HUES64 (cell line): ENCODE measurements around the gene KDM6B.

ENCODE experiments used
- H3K27ac ChIP-seq: 2 replicates; pipeline ENCODE4 v1.7.0; 2013; ENCODE audit warnings: low read depth, low read length, inconsistent platforms
- H3K27me3 ChIP-seq: 2 replicates; pipeline ENCODE4 v1.6.1; 2013; ENCODE audit warnings: mild to moderate bottlenecking, low read length; ENCODE audit not compliant: insufficient read depth
- H3K36me3 ChIP-seq: 2 replicates; pipeline ENCODE4 v1.6.1; 2013; ENCODE audit warnings: mild to moderate bottlenecking, low read length; ENCODE audit not compliant: insufficient read depth
- H3K4me1 ChIP-seq: 2 replicates; pipeline ENCODE4 v1.6.1; 2013; ENCODE audit warnings: mild to moderate bottlenecking, low read length, moderate library complexity; ENCODE audit not compliant: insufficient read depth
- H3K4me3 ChIP-seq: 2 replicates; pipeline ENCODE4 v1.5.1; 2013; ENCODE audit warnings: mild to moderate bottlenecking, low read length, moderate library complexity
- H3K9ac ChIP-seq: 2 replicates; pipeline ENCODE4 v1.6.1; 2013; ENCODE audit warnings: mild to moderate bottlenecking, low read depth, low read length
- H3K9me3 ChIP-seq: 2 replicates; pipeline ENCODE4 v1.6.1; 2013; ENCODE audit warnings: low read depth, low read length; ENCODE audit not compliant: insufficient read depth
- WGBS: fragments of 150-250, 120-280 bp; methylation state at CpG from one replicate; pipeline ENCODE4 v1.1.7; 2013; ENCODE audit warnings: missing lambda C conversion rate; 5-methylcytosine and 5-hydroxymethylcytosine counted together

KDM6B gene

GRCh38 chr17:7824021-7824924, 9.7 kb upstream of the KDM6B start:
- H3K27ac ChIP-seq = no peak overlapping the region
- WGBS = 90% methylated on average over 9 of the region's 9 CpGs

GRCh38 chr17:7825206-7825990, 8.6 kb upstream of the KDM6B start:
- Histone ChIP-seq H3K27ac (no peak overlapping the region), H3K9me3 (no peaks in the 10 kb centered on the region), H3K27me3 (peaks cover 27% of the 10 kb centered on the region), H3K4me1 (0 out of 2 replicates have a peak, but pooled peaks cover 3% of the 10 kb centered on the region), H3K4me3 (no peak overlapping the region), H3K9ac (no peak overlapping the region), H3K36me3 (no peaks in the 10 kb centered on the region)
- WGBS = 71% methylated on average over 12 of the region's 12 CpGs

More at GRCh38 chr17:7824021-7824924, 9.7 kb upstream of the KDM6B start:
- no peak overlapping the region for H3K9ac ChIP-seq
- H3K4me3 ChIP-seq = no peak overlapping the region
- H3K36me3 ChIP-seq = no peaks in the 10 kb centered on the region
- 0 out of 2 replicates have a peak, but pooled peaks cover 3% of the 10 kb centered on the region for H3K4me1 ChIP-seq
- no peaks in the 10 kb centered on the region for H3K9me3 ChIP-seq
- H3K27me3 ChIP-seq = peaks cover 20% of the 10 kb centered on the region

DNA sequence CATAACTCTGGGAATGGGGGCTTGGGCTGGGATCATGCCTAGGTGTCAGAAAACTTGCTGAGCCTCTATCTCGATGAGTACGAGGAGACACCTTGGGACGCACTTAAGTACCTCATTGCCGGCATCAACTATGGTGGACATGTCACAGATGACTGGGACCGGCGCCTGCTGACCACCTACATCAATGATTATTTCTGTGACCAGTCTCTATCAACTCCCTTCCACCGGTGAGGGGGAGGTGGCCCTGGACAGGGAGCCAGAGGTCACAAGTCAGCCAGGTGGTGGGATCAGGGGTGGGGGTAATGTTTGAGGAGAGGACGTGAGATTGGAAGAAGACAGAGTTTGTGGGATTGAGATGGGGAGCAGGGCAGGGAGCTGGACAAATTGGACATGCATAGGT, 3.4 kb upstream of the KDM6B start:
- H3K27me3 ChIP-seq = peaks cover 40% of the 10 kb centered on the region
- H3K4me3 ChIP-seq = no peak overlapping the region
- 90% methylated on average over 8 of the region's 8 CpGs for WGBS
- H3K27ac ChIP-seq = no peak overlapping the region
- no peaks in the 10 kb centered on the region for H3K36me3 ChIP-seq
- no peak overlapping the region for H3K9ac ChIP-seq
- H3K4me1 ChIP-seq = peaks cover 5% of the 10 kb centered on the region; the same call in 1 of the 2 replicates
- no peaks in the 10 kb centered on the region for H3K9me3 ChIP-seq

DNA sequence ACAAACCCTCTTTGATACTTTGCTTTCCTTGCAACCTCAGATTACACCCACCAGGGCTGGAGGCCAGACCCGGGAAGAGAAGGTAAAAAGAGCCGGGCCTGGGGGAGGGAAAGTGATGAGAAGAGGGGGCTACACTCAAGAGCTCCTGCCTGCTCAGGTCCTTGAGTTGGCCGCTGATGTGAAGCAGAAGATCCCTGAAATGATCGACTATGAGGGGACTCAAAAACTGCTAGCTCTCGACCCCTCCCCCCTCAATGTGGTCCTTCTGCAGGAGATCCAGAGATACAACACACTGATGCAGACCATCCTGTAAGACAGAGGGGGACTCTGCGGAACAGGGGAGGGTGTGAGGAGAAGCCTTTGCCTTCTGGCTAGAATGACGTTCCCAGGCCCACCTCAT, 2.8 kb upstream of the KDM6B start:
- WGBS = 87% methylated on average over 7 of the region's 7 CpGs
- H3K27me3 ChIP-seq = peaks cover 40% of the 10 kb centered on the region

DNA sequence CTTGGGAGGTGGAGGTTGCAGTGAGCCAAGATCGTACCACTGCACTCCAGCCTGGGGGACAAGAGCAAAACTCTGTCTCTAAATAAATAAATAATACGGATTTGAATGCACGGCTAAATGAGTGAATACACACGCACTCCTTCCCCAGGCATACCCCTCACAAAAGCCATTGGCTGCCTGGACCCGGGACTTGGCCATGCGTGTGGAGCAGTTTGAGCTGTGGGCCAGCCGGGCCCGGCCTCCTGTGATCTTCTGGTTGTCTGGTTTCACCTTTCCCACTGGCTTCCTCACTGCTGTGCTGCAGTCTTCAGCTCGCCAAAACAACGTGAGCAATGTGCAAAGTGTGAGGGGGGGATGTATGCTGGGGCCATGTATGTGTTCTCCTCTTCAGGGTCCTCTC, 1.6 kb upstream of the KDM6B start:
- H3K9me3 ChIP-seq = no peaks in the 10 kb centered on the region
- H3K4me1 ChIP-seq = peaks cover 9% of the 10 kb centered on the region
- H3K4me3 ChIP-seq = no peak overlapping the region
- no peak overlapping the region for H3K27ac ChIP-seq
- H3K27me3 ChIP-seq = peaks cover 40% of the 10 kb centered on the region
- no peak overlapping the region for H3K9ac ChIP-seq
- no peaks in the 10 kb centered on the region for H3K36me3 ChIP-seq
- WGBS = 83% methylated on average over 10 of the region's 10 CpGs

More for the DNA sequence above, 2.8 kb upstream of the KDM6B start:
- peaks cover 5% of the 10 kb centered on the region; the same call in 1 of the 2 replicates for H3K4me1 ChIP-seq
- no peaks in the 10 kb centered on the region for H3K36me3 ChIP-seq
- H3K9ac ChIP-seq = no peak overlapping the region
- no peak overlapping the region for H3K27ac ChIP-seq
- no peak overlapping the region for H3K4me3 ChIP-seq
- H3K9me3 ChIP-seq = no peaks in the 10 kb centered on the region

GRCh38 chr17:7833011-7833794, 814 bp upstream of the KDM6B start:
- no peak overlapping the region for H3K27ac ChIP-seq
- 49% methylated on average over 19 of the region's 19 CpGs for WGBS
- no peaks in the 10 kb centered on the region for H3K9me3 ChIP-seq
- H3K36me3 ChIP-seq = no peaks in the 10 kb centered on the region
- H3K4me1 ChIP-seq = peaks cover 14% of the 10 kb centered on the region
- peak overlapping the region; percentile 92 for H3K4me3 ChIP-seq
- peaks cover 40% of the 10 kb centered on the region for H3K27me3 ChIP-seq
- H3K9ac ChIP-seq = no peak overlapping the region

DNA sequence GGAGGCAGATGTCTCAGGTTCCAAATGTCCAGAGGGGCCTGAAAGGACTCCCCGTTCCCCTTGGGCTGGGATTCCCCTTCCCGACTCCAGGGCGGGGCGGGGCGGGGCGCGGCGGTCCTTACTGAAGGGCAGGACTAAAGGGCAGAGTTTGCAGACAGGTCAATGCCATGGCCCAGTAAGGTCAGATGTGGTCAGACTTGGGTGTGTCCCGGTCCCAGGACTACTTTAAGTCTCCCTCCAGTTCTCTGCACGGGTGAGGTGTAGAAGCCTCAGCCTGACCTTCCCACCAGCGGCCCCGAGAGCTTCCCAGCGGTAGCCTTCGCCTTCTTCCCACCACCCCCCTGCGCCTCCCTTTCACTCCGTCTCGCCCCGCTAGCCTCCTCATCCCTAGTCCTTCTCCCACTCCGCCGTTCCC, 532 bp downstream of the KDM6B start:
- Histone ChIP-seq H3K27ac (peak overlapping the region; percentile 87; the same call in 1 of the 2 replicates), H3K9ac (0 out of 2 replicates have a peak overlapping the region, but pooled peaks have one; percentile 21), H3K27me3 (peaks cover 46% of the 10 kb centered on the region), H3K4me3 (peak overlapping the region; percentile 92), H3K4me1 (peaks cover 20% of the 10 kb centered on the region), H3K9me3 (no peaks in the 10 kb centered on the region), H3K36me3 (no peaks in the 10 kb centered on the region)
- under 1% methylated on average over 20 of the region's 20 CpGs for WGBS

GRCh38 chr17:7834957-7835813, 1.2 kb downstream of the KDM6B start:
- under 1% methylated on average over 69 of the region's 69 CpGs for WGBS
- H3K27ac ChIP-seq = peak overlapping the region; percentile 87
- H3K9ac ChIP-seq = peak overlapping the region; percentile 81
- H3K9me3 ChIP-seq = no peaks in the 10 kb centered on the region
- peak overlapping the region; percentile 92 for H3K4me3 ChIP-seq
- peaks cover 20% of the 10 kb centered on the region for H3K4me1 ChIP-seq
- H3K36me3 ChIP-seq = no peaks in the 10 kb centered on the region
- H3K27me3 ChIP-seq = peaks cover 49% of the 10 kb centered on the region

DNA sequence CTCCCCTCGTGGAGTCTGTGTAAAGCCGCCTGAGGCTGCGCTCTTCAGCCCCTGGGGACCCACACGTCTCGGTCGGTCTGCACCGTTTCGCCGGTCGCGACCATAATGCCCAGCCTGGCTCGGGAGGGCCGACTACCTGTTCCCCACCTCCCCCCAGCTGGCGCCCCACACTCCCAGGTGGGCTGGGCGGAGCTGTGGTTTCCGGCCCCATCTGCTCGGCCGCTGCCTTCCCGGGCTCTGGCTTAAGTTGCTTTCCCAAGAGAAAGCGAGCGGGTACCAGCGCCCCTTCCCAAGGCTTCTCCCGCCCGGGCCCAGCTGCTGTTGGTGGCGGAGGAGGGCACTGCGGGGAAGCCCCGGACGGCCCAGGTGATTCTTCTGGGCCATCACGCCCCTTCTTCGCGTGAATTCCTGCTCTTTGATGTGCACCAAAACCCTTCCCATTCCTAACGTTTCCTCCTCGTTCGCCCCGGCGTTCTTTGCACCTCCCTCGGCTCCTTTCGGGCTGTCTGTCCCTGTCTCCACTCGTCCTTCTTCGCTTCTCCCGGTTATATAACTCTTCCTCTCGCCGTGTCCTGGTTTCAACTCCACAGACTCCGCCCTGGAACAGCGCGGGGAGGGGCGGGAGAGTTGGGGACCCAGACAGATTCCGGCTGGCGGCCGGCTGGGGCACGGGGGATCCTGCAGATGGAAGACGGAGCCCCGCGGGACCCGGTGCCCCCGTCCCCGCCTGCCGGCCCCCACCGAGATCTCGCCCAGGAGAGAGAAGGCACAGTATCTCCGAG, 2.0 kb downstream of the KDM6B start:
- peak overlapping the region; percentile 92 for H3K4me3 ChIP-seq
- no peaks in the 10 kb centered on the region for H3K36me3 ChIP-seq
- H3K9ac ChIP-seq = peak overlapping the region; percentile 65
- WGBS = under 1% methylated on average over 61 of the region's 61 CpGs
- H3K27me3 ChIP-seq = peaks cover 49% of the 10 kb centered on the region
- no peaks in the 10 kb centered on the region for H3K9me3 ChIP-seq
- H3K4me1 ChIP-seq = peaks cover 24% of the 10 kb centered on the region
- peak overlapping the region; percentile 85 for H3K27ac ChIP-seq
